ENCODE measurements around the gene MED13L. TPM values are rescaled to one million over a fixed set of nuclear protein-coding genes. Genes with fewer than 3 reads are reported as not detected.

MED13L gene
- total and polyA plus RNA-seq, 2 donors (not counting 1 experiment from before 2014, with no cell fraction given): 20.3 to 207 TPM

DNA sequence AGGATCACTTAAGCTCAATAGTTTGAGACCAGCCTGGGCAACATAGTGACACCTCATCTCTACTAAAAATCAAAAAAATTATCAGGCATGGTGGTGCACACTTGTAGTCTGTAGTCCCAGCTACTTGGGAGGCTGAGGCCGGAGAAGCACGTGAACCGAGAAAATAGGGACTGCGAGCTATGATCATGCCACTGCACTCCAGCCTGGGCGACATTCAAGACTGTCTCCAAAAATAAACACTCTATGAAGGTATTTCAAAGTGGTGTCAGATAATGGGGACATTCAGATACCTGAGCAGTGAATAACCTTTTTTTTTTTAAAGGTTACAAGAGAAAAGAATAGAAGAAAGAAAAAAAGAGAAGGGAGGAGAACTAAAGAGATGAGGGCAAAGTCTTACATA lies 98.1 kb downstream of the MED13L start:
- no peak overlapping the region for H3K4me3 Mint-ChIP-seq
- no peak overlapping the region for H3K27ac Mint-ChIP-seq
- Histone ChIP-seq H3K4me3 (ENCODE audit: control extremely low read depth in 1 of 5, extremely low read depth in 1 of 5, insufficient read depth in 1 of 5, low read depth in 2 of 5, low read length in 4 of 5) (no peak overlapping the region), H3K36me3 (replicated peaks in 1 of 2; ENCODE audit: control extremely low read depth in 1 of 2, control insufficient read depth in 1 of 2, extremely low read depth in 1 of 2, insufficient read depth in 2 of 2, low read length in 1 of 2) (no peaks in the 10 kb centered on the region), H3K27ac (ENCODE audit: low read length in 2 of 2) (no peak overlapping the region), H3K79me2 (ENCODE audit: control insufficient read depth, insufficient read depth, low read length) (peaks cover 99% of the 10 kb centered on the region), H3K4me1 (ENCODE audit: control insufficient read depth in 2 of 2, insufficient read depth in 2 of 2, low read length in 2 of 2) (peaks cover 9 to 14% of the 10 kb centered on the region in 2 donors), H3K9me3 (ENCODE audit: control extremely low read depth in 1 of 3, control insufficient read depth in 2 of 3, insufficient read depth in 1 of 3, low read length in 2 of 3) (no peaks in the 10 kb centered on the region), H2AFZ (ENCODE audit: insufficient read depth, low read depth, low read length, poor library complexity, severe bottlenecking) (no peak overlapping the region), H3K4me2 (replicated peaks; ENCODE audit: low read depth, low read length, poor library complexity, severe bottlenecking) (no peak overlapping the region), H4K20me1 (ENCODE audit: control insufficient read depth, insufficient read depth, low read length, poor library complexity, severe bottlenecking) (peaks cover 50% of the 10 kb centered on the region), H3K9ac (ENCODE audit: low read length) (no peak overlapping the region), H3K27me3 (replicated peaks in 1 of 4; ENCODE audit: control extremely low read depth in 1 of 4, control insufficient read depth in 3 of 4, insufficient read depth in 4 of 4, low read length in 3 of 4) (no peaks in the 10 kb centered on the region)
- ChIA-PET POLR2A (no interaction called here), CTCF (interaction anchor here (0.6 kb wide), 1 partner anchor 879 kb away, joined by 3 read pairs; no protein-coding TSS in a partner anchor)
- H3K4me1 Mint-ChIP-seq: peaks cover 65% of the 10 kb centered on the region
- no peaks in the 10 kb centered on the region for H3K27me3 Mint-ChIP-seq
- WGBS (ENCODE audit: insufficient coverage): 100% methylated on average over 4 of the region's 5 CpGs
- no peak for ATAC-seq (ENCODE audit: low read depth)
- TF ChIP-seq EZH2 (IDR thresholded peaks at IDR 0.05; ENCODE audit: borderline replicate concordance, insufficient read depth, low read depth, low read length, poor library complexity, severe bottlenecking) (no peak), CTCF (IDR thresholded peaks at IDR 0.05) (no peak)
- DNase-seq: no peak
- H3K9me3 Mint-ChIP-seq (ENCODE audit: insufficient read depth): no peaks in the 10 kb centered on the region
- intact Hi-C loops (cut with micrococcal nuclease): no loop called here

GRCh38 chr12:116177017-116177416 lies 100.5 kb downstream of the MED13L start:
- ATAC-seq (ENCODE audit: low read depth): no peak

More at GRCh38 chr12:116177017-116177416, 100.5 kb downstream of the MED13L start:
- H3K9me3 Mint-ChIP-seq (ENCODE audit: insufficient read depth): no peaks in the 10 kb centered on the region
- H3K4me2 ChIP-seq (replicated peaks; ENCODE audit: low read depth, low read length, poor library complexity, severe bottlenecking): no peak overlapping the region
- no peaks in the 10 kb centered on the region for H3K27me3 Mint-ChIP-seq
- H3K4me3 ChIP-seq (ENCODE audit: control extremely low read depth in 1 of 5, extremely low read depth in 1 of 5, insufficient read depth in 1 of 5, low read depth in 2 of 5, low read length in 4 of 5): no peak overlapping the region
- H3K9ac ChIP-seq (ENCODE audit: low read length): no peak overlapping the region
- no peaks in the 10 kb centered on the region for H3K36me3 ChIP-seq (replicated peaks in 1 of 2; ENCODE audit: control extremely low read depth in 1 of 2, control insufficient read depth in 1 of 2, extremely low read depth in 1 of 2, insufficient read depth in 2 of 2, low read length in 1 of 2)
- intact Hi-C loops (cut with micrococcal nuclease): no loop called here
- no peak overlapping the region for H3K4me3 Mint-ChIP-seq
- H3K27ac Mint-ChIP-seq: no peak overlapping the region
- H4K20me1 ChIP-seq (ENCODE audit: control insufficient read depth, insufficient read depth, low read length, poor library complexity, severe bottlenecking): peaks cover 52% of the 10 kb centered on the region
- no peak overlapping the region for H3K27ac ChIP-seq (ENCODE audit: low read length in 2 of 2)
- no peaks in the 10 kb centered on the region for H3K9me3 ChIP-seq (ENCODE audit: control extremely low read depth in 1 of 3, control insufficient read depth in 2 of 3, insufficient read depth in 1 of 3, low read length in 2 of 3)
- 90% methylated on average over 2 of the region's 4 CpGs for WGBS (ENCODE audit: insufficient coverage)
- peaks cover 10 to 14% of the 10 kb centered on the region in 2 donors for H3K4me1 ChIP-seq (ENCODE audit: control insufficient read depth in 2 of 2, insufficient read depth in 2 of 2, low read length in 2 of 2)
- peaks cover 69% of the 10 kb centered on the region for H3K4me1 Mint-ChIP-seq
- ChIA-PET POLR2A (no interaction called here), CTCF (no interaction called here)
- no peak overlapping the region for H2AFZ ChIP-seq (ENCODE audit: insufficient read depth, low read depth, low read length, poor library complexity, severe bottlenecking)
- no peaks in the 10 kb centered on the region for H3K27me3 ChIP-seq (replicated peaks in 1 of 4; ENCODE audit: control extremely low read depth in 1 of 4, control insufficient read depth in 3 of 4, insufficient read depth in 4 of 4, low read length in 3 of 4)
- no peak for DNase-seq
- H3K79me2 ChIP-seq (ENCODE audit: control insufficient read depth, insufficient read depth, low read length): peaks cover 98% of the 10 kb centered on the region
- TF ChIP-seq CTCF (IDR thresholded peaks at IDR 0.05): no peak

Measured in B cell (primary cell).